Measurements from ENCODE around the gene SLC2A13.

SLC2A13 gene

GRCh38 chr12:39993268-39993667, 112.6 kb downstream of the SLC2A13 start:
- no peak for DNase-seq (ENCODE audit: low read depth in 2 of 2)

- peak; percentile 30 to 32 for DNase-seq (ENCODE audit: low read depth in 2 of 2)
Observed at GRCh38 chr12:39990122-39991101, 115.5 kb downstream of the SLC2A13 start.

DNA sequence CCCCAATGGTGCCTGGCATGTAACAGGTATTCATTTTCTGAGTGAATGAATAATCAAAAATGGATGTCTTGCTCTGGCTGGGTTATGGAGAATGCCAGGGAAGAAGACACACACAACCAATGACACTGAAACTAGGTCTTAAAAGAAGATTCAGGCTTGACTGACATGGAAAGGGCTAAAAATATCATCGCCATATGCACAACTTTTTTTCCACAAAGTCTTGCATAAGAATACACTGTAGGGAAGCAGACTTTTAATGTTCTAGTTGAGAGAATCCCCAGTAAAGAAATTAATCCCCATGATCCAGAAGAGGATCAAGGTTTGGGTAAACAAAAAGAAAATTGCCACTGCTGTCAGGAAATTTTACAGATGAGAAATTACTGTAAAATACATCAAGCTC, 116.4 kb downstream of the SLC2A13 start:
- no peak for DNase-seq (ENCODE audit: low read depth in 2 of 2)

GRCh38 chr12:39988574-39988973, 117.3 kb downstream of the SLC2A13 start:
- DNase-seq (ENCODE audit: low read depth in 2 of 2) = no peak

DNA sequence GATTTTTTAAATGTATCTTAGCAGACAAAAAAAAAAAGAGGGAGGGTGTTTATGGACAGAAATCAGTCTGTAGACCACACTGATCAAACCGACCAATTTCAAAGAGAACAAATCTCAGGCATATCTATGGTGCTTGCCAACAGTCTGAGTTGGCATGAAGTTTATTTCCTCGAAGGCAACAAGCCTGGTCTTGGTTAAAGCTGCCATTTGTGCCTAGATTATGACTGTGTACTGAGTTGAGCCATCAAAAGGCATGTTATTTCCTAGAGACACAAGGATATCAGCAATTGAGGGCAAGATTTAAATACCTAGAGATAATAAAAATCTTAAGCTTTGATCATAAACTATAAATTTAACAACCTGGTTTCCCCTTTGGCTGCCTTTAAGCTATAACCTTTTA, 119.2 kb downstream of the SLC2A13 start:
- no peak for DNase-seq (ENCODE audit: low read depth in 2 of 2)

GRCh38 chr12:39984670-39985069, 121.2 kb downstream of the SLC2A13 start:
- no peak for DNase-seq (ENCODE audit: low read depth in 2 of 2)

GRCh38 chr12:39975374-39975918, 130.4 kb downstream of the SLC2A13 start:
- no peak for DNase-seq (ENCODE audit: low read depth in 2 of 2)

GRCh38 chr12:39972119-39972518, 133.8 kb downstream of the SLC2A13 start:
- DNase-seq (ENCODE audit: low read depth in 2 of 2) = no peak

- DNase-seq (ENCODE audit: low read depth in 2 of 2) = no peak
Observed at GRCh38 chr12:39971348-39971747, 134.5 kb downstream of the SLC2A13 start.

DNA sequence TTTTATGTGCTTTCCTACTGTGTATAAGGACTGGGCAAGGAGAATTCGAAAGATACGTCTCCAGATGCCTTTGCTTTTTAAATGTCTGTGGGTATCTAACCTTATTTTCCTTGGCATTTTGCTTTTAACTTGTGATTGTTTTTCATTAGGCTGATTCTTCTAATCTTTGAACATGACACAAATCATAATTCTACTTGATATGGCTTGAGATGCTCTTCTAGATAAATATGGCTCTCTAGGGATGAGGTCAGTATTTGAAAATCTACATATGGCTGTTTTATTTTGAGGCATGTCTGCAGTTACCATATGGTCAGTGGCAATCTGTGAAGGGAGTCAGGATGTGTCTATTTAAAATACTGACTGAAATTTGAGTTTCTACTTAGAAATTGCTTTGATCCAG, 139.2 kb downstream of the SLC2A13 start:
- DNase-seq (ENCODE audit: low read depth in 2 of 2) = no peak

DNA sequence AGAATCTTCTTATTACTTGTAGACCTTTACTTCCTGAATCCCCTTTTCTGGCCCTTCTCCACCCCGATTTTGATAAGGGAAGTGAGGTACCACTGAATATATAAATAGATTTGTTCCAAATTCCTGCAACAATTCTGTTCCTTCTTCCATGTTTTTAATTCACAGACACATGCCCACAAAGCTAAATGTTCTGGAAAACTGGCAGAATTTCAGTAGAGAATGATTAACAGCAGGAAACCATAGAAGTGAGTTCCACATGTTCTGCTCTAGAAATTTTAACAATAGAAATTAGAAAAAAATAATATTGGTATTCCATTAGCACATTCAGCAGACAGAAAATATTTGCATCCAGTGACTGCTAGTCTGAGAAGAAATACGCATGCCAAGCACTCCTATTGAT, 139.6 kb downstream of the SLC2A13 start:
- DNase-seq (ENCODE audit: low read depth in 2 of 2) = no peak

DNA sequence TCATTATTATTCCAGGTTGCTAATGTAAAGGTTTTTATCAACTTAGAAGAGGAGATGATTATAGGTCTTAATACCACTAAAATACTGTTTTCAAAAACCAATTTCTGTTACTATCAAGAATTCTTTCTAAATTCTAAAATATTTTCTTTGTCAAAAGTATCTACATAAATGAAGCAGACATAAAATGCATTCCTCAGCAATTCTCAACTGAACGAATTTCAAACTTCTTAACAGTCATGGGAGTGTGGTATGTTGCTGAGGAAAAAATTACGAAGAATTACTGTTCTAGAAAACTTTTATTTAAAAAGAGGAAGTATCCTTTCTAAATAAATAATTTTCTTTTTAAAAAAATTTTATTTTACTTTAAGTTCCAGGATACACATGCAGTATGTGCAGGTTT, 146.4 kb downstream of the SLC2A13 start:
- no peak for DNase-seq (ENCODE audit: low read depth in 2 of 2)

DNA sequence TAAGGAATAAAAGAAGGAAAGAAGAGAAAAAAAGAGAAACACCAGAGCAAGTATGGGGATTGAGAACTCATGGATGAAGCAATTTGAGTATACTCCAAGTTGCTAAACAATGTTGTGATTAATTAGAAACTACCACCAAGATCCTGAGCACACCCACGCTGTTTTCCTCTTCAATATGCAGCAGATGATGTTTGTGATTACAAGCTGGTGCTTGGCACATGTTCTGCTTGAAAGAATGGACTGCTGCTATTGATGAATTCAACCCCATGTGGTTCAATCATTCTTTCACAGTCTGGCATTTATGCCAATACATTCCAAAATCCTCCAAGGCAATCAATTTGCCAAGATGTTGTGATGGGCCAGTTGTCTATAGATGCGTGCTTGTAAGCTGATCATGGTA, 146.8 kb downstream of the SLC2A13 start:
- no peak for DNase-seq (ENCODE audit: low read depth in 2 of 2)

DNA sequence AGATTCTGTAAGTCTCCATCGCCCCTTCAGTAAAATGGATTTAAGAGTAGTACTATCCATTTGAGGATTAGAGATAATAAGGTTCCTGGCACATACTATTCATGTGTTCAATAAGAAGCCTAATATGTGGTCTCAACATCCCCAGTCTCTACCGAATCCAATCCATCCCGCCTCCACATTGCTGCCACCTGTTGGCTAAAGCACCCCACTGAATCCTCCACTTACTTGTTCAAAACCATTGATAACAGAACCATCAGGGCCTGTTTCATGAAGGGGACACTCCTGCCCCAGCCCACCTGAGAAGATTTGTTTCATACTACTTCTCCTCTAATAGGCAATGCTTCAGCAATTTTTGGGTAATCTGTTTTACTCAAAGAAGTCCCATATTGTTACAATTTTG, 147.5 kb downstream of the SLC2A13 start:
- no peak for DNase-seq (ENCODE audit: low read depth in 2 of 2)

- DNase-seq (ENCODE audit: low read depth in 2 of 2) = no peak
Observed at GRCh38 chr12:39956725-39957124, 149.2 kb downstream of the SLC2A13 start.

- no peak for DNase-seq (ENCODE audit: low read depth in 2 of 2)
Observed at GRCh38 chr12:39946361-39947280, 159.3 kb downstream of the SLC2A13 start.

GRCh38 chr12:39937119-39937518, 168.8 kb downstream of the SLC2A13 start:
- DNase-seq (ENCODE audit: low read depth in 2 of 2) = no peak

DNA sequence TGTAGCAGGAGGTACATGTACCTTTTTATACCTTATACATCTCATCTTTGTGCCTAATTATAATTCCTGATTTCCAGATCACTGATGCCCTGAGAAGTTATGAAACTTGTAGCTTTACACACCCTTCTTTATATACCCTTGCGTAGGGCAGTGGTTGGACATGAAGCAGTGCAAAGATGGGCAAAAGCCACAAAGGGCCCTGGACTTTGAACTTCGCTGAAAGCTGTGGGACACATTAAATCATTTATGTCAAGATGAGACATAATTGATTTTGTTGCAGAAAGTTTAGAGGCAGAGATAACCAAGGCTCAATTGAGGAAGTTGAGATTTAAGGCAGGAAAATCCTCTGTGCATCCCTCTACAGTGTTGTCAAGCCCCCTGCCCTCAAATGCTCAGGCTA, 170.0 kb downstream of the SLC2A13 start:
- no peak for DNase-seq (ENCODE audit: low read depth in 2 of 2)

GRCh38 chr12:39935275-39935674, 170.6 kb downstream of the SLC2A13 start:
- no peak for DNase-seq (ENCODE audit: low read depth in 2 of 2)

DNA sequence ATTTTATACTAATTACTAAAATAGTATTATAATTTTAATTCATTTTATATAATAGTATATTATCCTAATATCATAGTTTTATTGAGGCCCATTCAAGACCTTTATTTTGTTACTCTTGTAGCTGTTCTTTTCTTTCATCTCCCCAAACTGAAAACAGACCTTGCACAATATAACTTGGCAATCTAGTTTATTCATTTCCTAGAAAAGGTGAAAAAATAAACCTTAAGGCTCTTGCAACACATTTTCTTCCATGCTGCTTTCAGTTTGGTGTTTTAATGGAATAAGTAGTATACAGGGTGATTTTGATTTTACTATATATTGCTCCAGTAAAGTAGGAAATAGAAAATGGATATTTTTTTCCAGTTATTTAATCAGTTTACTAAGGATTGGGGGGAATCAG, 174.0 kb downstream of the SLC2A13 start:
- no peak for DNase-seq (ENCODE audit: low read depth in 2 of 2)

DNA sequence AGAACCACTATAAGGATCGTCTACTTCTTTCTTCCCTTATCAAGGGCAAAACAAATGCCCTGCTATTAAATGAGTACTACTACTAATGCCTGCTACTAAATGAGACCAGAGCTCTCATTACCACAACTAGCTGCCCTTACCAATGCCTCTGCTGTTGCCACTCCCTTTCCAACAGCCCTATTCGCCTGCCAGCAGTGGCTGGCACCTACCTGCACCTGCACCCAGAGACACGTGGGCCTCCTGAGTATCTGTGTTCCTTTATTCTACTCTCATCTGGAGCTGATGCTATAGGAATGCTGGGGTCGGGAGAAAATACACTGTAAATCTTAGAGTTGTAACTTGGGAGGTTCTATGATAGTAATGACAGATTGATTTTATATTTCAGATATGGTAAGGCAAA, 174.7 kb downstream of the SLC2A13 start:
- no peak for DNase-seq (ENCODE audit: low read depth in 2 of 2)

- no peak for DNase-seq (ENCODE audit: low read depth in 2 of 2)
Observed at GRCh38 chr12:39930101-39930500, 175.8 kb downstream of the SLC2A13 start.

Data from stimulated activated CD4-positive, alpha-beta T cell treated with anti-CD3 and anti-CD28 coated beads, Interleukin-4, amount 100 ng/mL, for 48 hours (primary cell).